Measurements from ENCODE around the gene NPPC. TPM values are rescaled to one million over a fixed set of nuclear protein-coding genes. Genes with fewer than 3 reads are reported as not detected.
"Not testable (repeated sequence)": the region's sequence is repeated elsewhere in the genome, so short reads cannot be mapped to it uniquely, and the experiment has no call there.

NPPC gene
- total RNA-seq, 1 donor from 2014 or later: not detected

GRCh38 chr2:231922311-231923009 lies 3.7 kb downstream of the NPPC start:
- DNase-seq (ENCODE audit: low spot score) (no peak), ATAC-seq (no peak)

GRCh38 chr2:231920795-231921194 lies 5.4 kb downstream of the NPPC start:
- ATAC-seq (no peak), DNase-seq (ENCODE audit: low spot score) (no peak)

- ATAC-seq: no peak
- no peak for DNase-seq (ENCODE audit: low spot score)
Observed at GRCh38 chr2:231920366-231920765, 5.8 kb downstream of the NPPC start.

GRCh38 chr2:231919341-231920035 lies 6.7 kb downstream of the NPPC start:
- DNase-seq (ENCODE audit: low spot score): no peak

GRCh38 chr2:231918501-231919330 lies 7.5 kb downstream of the NPPC start:
- DNase-seq (ENCODE audit: low spot score) (no peak), ATAC-seq (no peak)

More at GRCh38 chr2:231919341-231920035, 6.7 kb downstream of the NPPC start:
- ATAC-seq: no peak

- DNase-seq (ENCODE audit: low spot score): no peak
Observed at GRCh38 chr2:231917280-231918066, 8.7 kb downstream of the NPPC start.

GRCh38 chr2:231914077-231914690 lies 12.0 kb downstream of the NPPC start:
- ATAC-seq (no peak), DNase-seq (ENCODE audit: low spot score) (no peak)

More at GRCh38 chr2:231917280-231918066, 8.7 kb downstream of the NPPC start:
- no peak for ATAC-seq

GRCh38 chr2:231911381-231911780 lies 14.8 kb downstream of the NPPC start:
- ATAC-seq (no peak), DNase-seq (ENCODE audit: low spot score) (no peak)

GRCh38 chr2:231910771-231911170 lies 15.4 kb downstream of the NPPC start:
- DNase-seq (ENCODE audit: low spot score): no peak

GRCh38 chr2:231910161-231910560 lies 16.0 kb downstream of the NPPC start:
- DNase-seq (ENCODE audit: low spot score); ATAC-seq: not testable (repeated sequence)

More at GRCh38 chr2:231910771-231911170, 15.4 kb downstream of the NPPC start:
- no peak for ATAC-seq

- no peak for ATAC-seq
- no peak for DNase-seq (ENCODE audit: low spot score)
Observed at GRCh38 chr2:231909631-231910030, 16.6 kb downstream of the NPPC start.

- no peak for ATAC-seq
- no peak for DNase-seq (ENCODE audit: low spot score)
Observed at GRCh38 chr2:231908584-231908983, 17.6 kb downstream of the NPPC start.

- no peak for DNase-seq (ENCODE audit: low spot score)
- ATAC-seq: no peak
Observed at GRCh38 chr2:231907765-231908164, 18.4 kb downstream of the NPPC start.

GRCh38 chr2:231905026-231905425 lies 21.2 kb downstream of the NPPC start:
- ATAC-seq (no peak), DNase-seq (ENCODE audit: low spot score) (no peak)

GRCh38 chr2:231904161-231904611 lies 22.0 kb downstream of the NPPC start:
- DNase-seq (ENCODE audit: low spot score): no peak
- ATAC-seq: no peak

- no peak for DNase-seq (ENCODE audit: low spot score)
- no peak for ATAC-seq
Observed at GRCh38 chr2:231902598-231902997, 23.6 kb downstream of the NPPC start.

GRCh38 chr2:231900972-231901371 lies 25.2 kb downstream of the NPPC start:
- ATAC-seq (no peak), DNase-seq (ENCODE audit: low spot score) (no peak)

GRCh38 chr2:231900486-231900942 lies 25.7 kb downstream of the NPPC start:
- peak; percentile 77 for DNase-seq (ENCODE audit: low spot score)
- peak; percentile 98 for ATAC-seq

- ATAC-seq: no peak
- no peak for DNase-seq (ENCODE audit: low spot score)
Observed at GRCh38 chr2:231894566-231895380, 31.4 kb downstream of the NPPC start.
